ENCODE data around the gene POLR2A.
A peak's percentile ranks its signal among the peaks of the same experiment; 100 is the strongest.

POLR2A gene

GRCh38 chr17:7495906-7496434, 11.8 kb downstream of the POLR2A start:
- TF ChIP-seq, protein P1, sequence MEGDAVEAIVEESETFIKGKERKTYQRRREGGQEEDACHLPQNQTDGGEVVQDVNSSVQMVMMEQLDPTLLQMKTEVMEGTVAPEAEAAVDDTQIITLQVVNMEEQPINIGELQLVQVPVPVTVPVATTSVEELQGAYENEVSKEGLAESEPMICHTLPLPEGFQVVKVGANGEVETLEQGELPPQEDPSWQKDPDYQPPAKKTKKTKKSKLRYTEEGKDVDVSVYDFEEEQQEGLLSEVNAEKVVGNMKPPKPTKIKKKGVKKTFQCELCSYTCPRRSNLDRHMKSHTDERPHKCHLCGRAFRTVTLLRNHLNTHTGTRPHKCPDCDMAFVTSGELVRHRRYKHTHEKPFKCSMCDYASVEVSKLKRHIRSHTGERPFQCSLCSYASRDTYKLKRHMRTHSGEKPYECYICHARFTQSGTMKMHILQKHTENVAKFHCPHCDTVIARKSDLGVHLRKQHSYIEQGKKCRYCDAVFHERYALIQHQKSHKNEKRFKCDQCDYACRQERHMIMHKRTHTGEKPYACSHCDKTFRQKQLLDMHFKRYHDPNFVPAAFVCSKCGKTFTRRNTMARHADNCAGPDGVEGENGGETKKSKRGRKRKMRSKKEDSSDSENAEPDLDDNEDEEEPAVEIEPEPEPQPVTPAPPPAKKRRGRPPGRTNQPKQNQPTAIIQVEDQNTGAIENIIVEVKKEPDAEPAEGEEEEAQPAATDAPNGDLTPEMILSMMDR (conservative IDR thresholded peaks at IDR 0.05; ENCODE audit: low read depth) = no peak
- ChIA-PET POLR2A (ENCODE audit: low non-redundant PET) (no interaction called here), CTCF (interaction anchor here (0.7 kb wide), 1 partner anchor 66 kb away, joined by 3 read pairs; the partner anchor contains the start of gene SENP3)
- peak overlapping the region; percentile 9 for H3K27ac ChIP-seq
- no peak for DNase-seq (ENCODE audit: low spot score)

GRCh38 chr17:7496470-7497183, 12.5 kb downstream of the POLR2A start:
- ChIA-PET CTCF (no interaction called here), POLR2A (ENCODE audit: low non-redundant PET) (no interaction called here)
- H3K27ac ChIP-seq = peak overlapping the region; percentile 9
- DNase-seq (ENCODE audit: low spot score) = no peak
- TF ChIP-seq, protein P1 (conservative IDR thresholded peaks at IDR 0.05; ENCODE audit: low read depth) = no peak

GRCh38 chr17:7497228-7497627, 13.1 kb downstream of the POLR2A start:
- TF ChIP-seq, protein P1 (conservative IDR thresholded peaks at IDR 0.05; ENCODE audit: low read depth) = no peak
- ChIA-PET POLR2A (ENCODE audit: low non-redundant PET) (no interaction called here), CTCF (no interaction called here)
- DNase-seq (ENCODE audit: low spot score) = no peak
- H3K27ac ChIP-seq = peak overlapping the region; percentile 9; the same call in 1 of the 2 replicates

DNA sequence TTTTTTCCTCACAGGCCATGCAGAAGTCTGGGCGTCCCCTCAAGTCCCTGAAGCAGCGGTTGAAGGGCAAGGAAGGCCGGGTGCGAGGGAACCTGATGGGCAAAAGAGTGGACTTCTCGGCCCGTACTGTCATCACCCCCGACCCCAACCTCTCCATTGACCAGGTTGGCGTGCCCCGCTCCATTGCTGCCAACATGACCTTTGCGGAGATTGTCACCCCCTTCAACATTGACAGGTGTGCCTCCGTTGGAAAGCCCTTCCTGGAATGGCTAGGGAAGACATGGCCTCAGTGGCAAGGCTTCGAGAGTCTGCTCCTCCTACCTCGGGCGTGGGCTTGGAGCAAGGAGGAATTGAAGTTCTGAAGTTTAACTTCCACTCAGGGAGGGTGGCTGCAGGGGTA, 13.5 kb downstream of the POLR2A start:
- peak overlapping the region; percentile 9; the same call in 1 of the 2 replicates for H3K27ac ChIP-seq
- ChIA-PET CTCF (no interaction called here), POLR2A (ENCODE audit: low non-redundant PET) (no interaction called here)
- no peak for DNase-seq (ENCODE audit: low spot score)
- TF ChIP-seq, protein P1 (conservative IDR thresholded peaks at IDR 0.05; ENCODE audit: low read depth) = no peak

DNA sequence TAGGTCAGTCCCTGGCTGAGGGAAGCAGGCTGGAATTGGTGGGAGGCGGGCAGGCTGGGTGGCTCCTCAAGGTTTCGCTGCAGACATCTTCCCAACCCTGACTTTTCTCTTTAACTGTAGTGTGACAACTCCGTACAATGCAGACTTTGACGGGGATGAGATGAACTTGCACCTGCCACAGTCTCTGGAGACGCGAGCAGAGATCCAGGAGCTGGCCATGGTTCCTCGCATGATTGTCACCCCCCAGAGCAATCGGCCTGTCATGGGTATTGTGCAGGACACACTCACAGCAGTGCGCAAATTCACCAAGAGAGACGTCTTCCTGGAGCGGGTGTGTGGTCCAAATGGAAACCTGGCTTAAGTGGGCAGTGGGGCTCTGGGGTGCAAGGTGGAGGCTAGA, 15.0 kb downstream of the POLR2A start:
- DNase-seq (ENCODE audit: low spot score) = no peak
- TF ChIP-seq, protein P1 (conservative IDR thresholded peaks at IDR 0.05; ENCODE audit: low read depth) = no peak
- no peak overlapping the region for H3K27ac ChIP-seq
- POLR2A ChIA-PET (ENCODE audit: low non-redundant PET) = interaction anchor here (0.6 kb wide), 1 partner anchor 67 kb away, joined by 14 read pairs; no protein-coding TSS in a partner anchor
- CTCF ChIA-PET = no interaction called here

- no peak for DNase-seq (ENCODE audit: low spot score)
- no peak overlapping the region for H3K27ac ChIP-seq
- TF ChIP-seq, protein P1 (conservative IDR thresholded peaks at IDR 0.05; ENCODE audit: low read depth) = no peak
- ChIA-PET CTCF (interaction anchor here (0.9 kb wide), 1 partner anchor 59 kb away, joined by 3 read pairs; no protein-coding TSS in a partner anchor), POLR2A (ENCODE audit: low non-redundant PET) (no interaction called here)
Measured at GRCh38 chr17:7501729-7502128, 17.6 kb downstream of the POLR2A start.

Data from RWPE1 (cell line).